Sigmoid colon (tissue), 4 donors: ENCODE measurements around the gene CPXM2.

Experiments
- CTCF ChIP-seq, 4 experiments: fragments of 450-650 bp in 3 of 4; fragments of 200-600 bp in 1 of 4; IDR thresholded peaks; one replicate each; pipeline ENCODE4 v1.5.1; 2016 to 2019; ENCODE audit warnings: antibody characterized with exemption in 4 of 4, mild to moderate bottlenecking in 3 of 4, moderate library complexity in 2 of 4
- EP300 ChIP-seq, 4 donors: sonication (generic); formaldehyde crosslinking; IDR thresholded peaks; one replicate each; pipeline ENCODE4 v1.6.1; 2017; ENCODE audit warnings: antibody characterized with exemption in 4 of 4

DNA sequence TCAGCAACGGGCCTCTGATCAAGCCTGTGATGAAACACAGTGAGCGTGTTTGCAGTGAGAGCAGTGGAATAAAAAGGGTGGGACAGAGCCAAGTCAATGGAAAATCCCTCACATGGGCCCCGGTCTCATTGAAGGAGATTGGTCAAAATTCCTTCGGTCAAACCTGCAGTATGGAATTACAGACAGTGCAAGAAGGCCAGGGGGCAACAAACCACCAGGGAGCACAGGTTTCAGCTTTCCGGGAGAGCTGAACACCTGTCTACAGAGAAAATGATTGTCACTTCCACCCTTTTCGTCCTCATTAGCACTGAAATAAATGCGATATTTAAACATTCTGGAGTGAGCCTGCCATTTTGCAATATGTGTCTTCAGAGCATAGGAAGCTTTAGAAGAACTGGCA lies 132.6 kb downstream of the CPXM2 start:
- TF ChIP-seq CTCF (IDR thresholded peaks at IDR 0.05) (no peak), EP300 (IDR thresholded peaks at IDR 0.05) (no peak)
